ENCODE results near the gene CFAP73. TPM values are rescaled to one million over a fixed set of nuclear protein-coding genes. Genes with fewer than 3 reads are reported as not detected.

The CFAP73 gene
- total RNA-seq, 1 experiment from 2014 or later: not detected

GRCh38 chr12:113133666-113134065, 15.9 kb upstream of the CFAP73 start:
- H3K27me3 Mint-ChIP-seq (ENCODE audit: insufficient read depth, unreplicated experiment): no peaks in the 10 kb centered on the region
- DNase-seq (ENCODE audit: unreplicated experiment): no peak
- ChIA-PET POLR2A (no interaction called here), CTCF (interaction anchor here (0.7 to 2.3 kb wide), 5 partner anchors 12 to 85 kb away, joined by 3 to 12 read pairs (median 4); no protein-coding TSS in a partner anchor)
- TF ChIP-seq CTCF (IDR thresholded peaks at IDR 0.05; ENCODE audit: unreplicated experiment): no peak
- no peaks in the 10 kb centered on the region for H3K36me3 Mint-ChIP-seq (ENCODE audit: insufficient read depth, unreplicated experiment)
- BruUV-seq (replicated peaks): no TSS peak
- H3K4me1 Mint-ChIP-seq (ENCODE audit: insufficient read depth, unreplicated experiment): peaks cover 7% of the 10 kb centered on the region
- intact Hi-C loops (cut with micrococcal nuclease): no loop called here
- no peak overlapping the region for H3K27ac Mint-ChIP-seq (ENCODE audit: low read depth, unreplicated experiment)
- no peaks in the 10 kb centered on the region for H3K9me3 Mint-ChIP-seq (ENCODE audit: unreplicated experiment)
- H3K4me3 Mint-ChIP-seq (ENCODE audit: unreplicated experiment): no peak overlapping the region

GRCh38 chr12:113134071-113134470, 15.5 kb upstream of the CFAP73 start:
- peaks cover 7% of the 10 kb centered on the region for H3K4me1 Mint-ChIP-seq (ENCODE audit: insufficient read depth, unreplicated experiment)
- no peaks in the 10 kb centered on the region for H3K36me3 Mint-ChIP-seq (ENCODE audit: insufficient read depth, unreplicated experiment)
- H3K9me3 Mint-ChIP-seq (ENCODE audit: unreplicated experiment): no peaks in the 10 kb centered on the region
- no TSS peak for BruUV-seq (replicated peaks)
- H3K27me3 Mint-ChIP-seq (ENCODE audit: insufficient read depth, unreplicated experiment): no peaks in the 10 kb centered on the region
- ChIA-PET POLR2A (no interaction called here), CTCF (interaction anchor here (0.8 to 2.3 kb wide), 5 partner anchors 14 to 85 kb away, joined by 3 to 12 read pairs (median 4); no protein-coding TSS in a partner anchor)
- no peak for DNase-seq (ENCODE audit: unreplicated experiment)
- intact Hi-C loops (cut with micrococcal nuclease): no loop called here
- no peak overlapping the region for H3K27ac Mint-ChIP-seq (ENCODE audit: low read depth, unreplicated experiment)
- no peak overlapping the region for H3K4me3 Mint-ChIP-seq (ENCODE audit: unreplicated experiment)
- TF ChIP-seq CTCF (IDR thresholded peaks at IDR 0.05; ENCODE audit: unreplicated experiment): no peak

- CTCF ChIA-PET: interaction anchor here (0.6 to 2.3 kb wide), 8 partner anchors 14 to 947 kb away, joined by 3 to 12 read pairs (median 4); no protein-coding TSS in a partner anchor
- H3K27me3 Mint-ChIP-seq (ENCODE audit: insufficient read depth, unreplicated experiment): no peaks in the 10 kb centered on the region
- intact Hi-C loops (cut with micrococcal nuclease): no loop called here
Observed at GRCh38 chr12:113134521-113134951, 15.0 kb upstream of the CFAP73 start.

More at GRCh38 chr12:113134521-113134951, 15.0 kb upstream of the CFAP73 start:
- Mint-ChIP-seq H3K9me3 (ENCODE audit: unreplicated experiment) (no peaks in the 10 kb centered on the region), H3K36me3 (ENCODE audit: insufficient read depth, unreplicated experiment) (no peaks in the 10 kb centered on the region), H3K27ac (ENCODE audit: low read depth, unreplicated experiment) (no peak overlapping the region), H3K4me1 (ENCODE audit: insufficient read depth, unreplicated experiment) (peaks cover 7% of the 10 kb centered on the region), H3K4me3 (ENCODE audit: unreplicated experiment) (no peak overlapping the region)
- DNase-seq (ENCODE audit: unreplicated experiment): no peak
- no TSS peak for BruUV-seq (replicated peaks)
- TF ChIP-seq CTCF (IDR thresholded peaks at IDR 0.05; ENCODE audit: unreplicated experiment): no peak
- POLR2A ChIA-PET: no interaction called here
